MCF 10A (cell line): ENCODE measurements around the gene CRK. TPM values are rescaled to one million over a fixed set of nuclear protein-coding genes. Genes with fewer than 3 reads are reported as not detected.

Experiments
- BruUV-seq: library from RNA; stranded (reverse); fragments of 400-500 nt; replicated peaks from 2 replicates; lab custom pipeline; 2021; lab: Mats Ljungman, UMichigan
- CTCF ChIA-PET: fragments of 300-600 bp; sonication (Branson Sonifier 250); formaldehyde crosslinking; extraction: SDS; loops from one replicate; lab custom pipeline; 2021; ENCODE audit warnings: antibody characterized with exemption, inconsistent platforms; lab: Yijun Ruan, JAX
- POLR2A ChIA-PET: fragments of 300-600, 350-650 bp; sonication (Branson Sonifier 250); formaldehyde crosslinking; extraction: SDS; loops from one replicate; lab custom pipeline; 2020; ENCODE audit warnings: antibody characterized with exemption, inconsistent platforms; lab: Yijun Ruan, JAX
- DNase-seq: peaks from one replicate; pipeline ENCODE4 v3.0.0-alpha.2; 2018; ENCODE audit not compliant: unreplicated experiment
- H3K27ac Mint-ChIP-seq: one replicate; pipeline ENCODE4 v1.8.0; 2022; ENCODE audit warnings: mild to moderate bottlenecking, low read depth, mixed read lengths; ENCODE audit not compliant: unreplicated experiment
- H3K27me3 Mint-ChIP-seq: one replicate; pipeline ENCODE4 v1.8.0; 2022; ENCODE audit warnings: mixed read lengths; ENCODE audit not compliant: insufficient read depth, unreplicated experiment
- H3K36me3 Mint-ChIP-seq: one replicate; pipeline ENCODE4 v1.8.0; 2022; ENCODE audit warnings: mild to moderate bottlenecking, moderate library complexity, mixed read lengths; ENCODE audit not compliant: insufficient read depth, unreplicated experiment
- H3K4me1 Mint-ChIP-seq: one replicate; pipeline ENCODE4 v1.8.0; 2022; ENCODE audit warnings: mixed read lengths; ENCODE audit not compliant: insufficient read depth, unreplicated experiment
- H3K4me3 Mint-ChIP-seq: one replicate; pipeline ENCODE4 v1.8.0; 2022; ENCODE audit warnings: mild to moderate bottlenecking, moderate library complexity, mixed read lengths; ENCODE audit not compliant: unreplicated experiment
- H3K9me3 Mint-ChIP-seq: one replicate; pipeline ENCODE4 v1.8.0; 2022; ENCODE audit warnings: mixed read lengths; ENCODE audit not compliant: unreplicated experiment
- CTCF ChIP-seq: fragments of 200-600 bp; IDR thresholded peaks from one replicate; pipeline ENCODE4 v1.8.0; 2022; ENCODE audit warnings: antibody characterized with exemption, mild to moderate bottlenecking; ENCODE audit not compliant: unreplicated experiment
- intact Hi-C: fragments of 100-400 bp; cut with micrococcal nuclease; formaldehyde crosslinking; loops from 2 replicates; pipeline ENCODE4 v1.14.1; 2022
- total RNA-seq: library from RNA; stranded (reverse); gene quantifications from 2 replicates; pipeline ENCODE4 v1.2.3, GENCODE V29; 2022

Gene CRK
- total RNA-seq, 1 experiment from 2014 or later: 70.6 TPM

GRCh38 chr17:1376061-1376460 is 80.0 kb downstream of the CRK start:
- POLR2A ChIA-PET: interaction anchor here (1.0 to 2.8 kb wide), 2 partner anchors 14 to 29 kb away, joined by 3 to 9 read pairs; no protein-coding TSS in a partner anchor
- no TSS peak for BruUV-seq
- H3K27me3 Mint-ChIP-seq: no peaks in the 10 kb centered on the region
- CTCF ChIA-PET: interaction anchor here (0.5 to 1.9 kb wide), 2 partner anchors 11 to 449 kb away, joined by 3 to 7 read pairs; no protein-coding TSS in a partner anchor
- no peak for TF ChIP-seq CTCF
- H3K27ac Mint-ChIP-seq: no peak overlapping the region
- H3K4me3 Mint-ChIP-seq: no peak overlapping the region
- no peaks in the 10 kb centered on the region for H3K9me3 Mint-ChIP-seq
- H3K36me3 Mint-ChIP-seq: peaks cover 62% of the 10 kb centered on the region
- intact Hi-C loops: no loop called here
- peaks cover 39% of the 10 kb centered on the region for H3K4me1 Mint-ChIP-seq
- DNase-seq: no peak

GRCh38 chr17:1375615-1376014 is 80.4 kb downstream of the CRK start:
- ChIA-PET CTCF (interaction anchor here (0.5 kb wide), 1 partner anchor 449 kb away, joined by 3 read pairs; no protein-coding TSS in a partner anchor), POLR2A (interaction anchor here (0.7 to 2.8 kb wide), 4 partner anchors 10 to 22 kb away, joined by 3 to 9 read pairs (median 3); no protein-coding TSS in a partner anchor)
- no peaks in the 10 kb centered on the region for H3K27me3 Mint-ChIP-seq
- BruUV-seq: TSS peak; percentile 5
- intact Hi-C loops: no loop called here
- no peak overlapping the region for H3K27ac Mint-ChIP-seq
- no peak for TF ChIP-seq CTCF
- no peaks in the 10 kb centered on the region for H3K9me3 Mint-ChIP-seq
- H3K36me3 Mint-ChIP-seq: peaks cover 64% of the 10 kb centered on the region
- no peak overlapping the region for H3K4me3 Mint-ChIP-seq
- peaks cover 35% of the 10 kb centered on the region for H3K4me1 Mint-ChIP-seq
- DNase-seq: no peak

GRCh38 chr17:1374431-1375177 is 81.4 kb downstream of the CRK start:
- no TSS peak for BruUV-seq
- H3K36me3 Mint-ChIP-seq: peaks cover 63% of the 10 kb centered on the region
- H3K27me3 Mint-ChIP-seq: no peaks in the 10 kb centered on the region
- DNase-seq: no peak
- ChIA-PET CTCF (interaction anchor here (0.6 kb wide), 1 partner anchor 48 kb away, joined by 3 read pairs; no protein-coding TSS in a partner anchor), POLR2A (interaction anchor here (0.7 to 1.7 kb wide), 4 partner anchors 9 to 141 kb away, joined by 3 to 4 read pairs (median 3); no protein-coding TSS in a partner anchor)
- no peak overlapping the region for H3K27ac Mint-ChIP-seq
- peaks cover 25% of the 10 kb centered on the region for H3K4me1 Mint-ChIP-seq
- H3K4me3 Mint-ChIP-seq: no peak overlapping the region
- intact Hi-C loops: no loop called here
- no peak for TF ChIP-seq CTCF
- no peaks in the 10 kb centered on the region for H3K9me3 Mint-ChIP-seq

GRCh38 chr17:1373707-1374237 is 82.3 kb downstream of the CRK start:
- ChIA-PET CTCF (no interaction called here), POLR2A (interaction anchor here (0.9 to 1.7 kb wide), 2 partner anchors 11 to 142 kb away, joined by 3 to 4 read pairs; no protein-coding TSS in a partner anchor)
- Mint-ChIP-seq H3K27ac (no peak overlapping the region), H3K4me1 (peaks cover 21% of the 10 kb centered on the region), H3K36me3 (peaks cover 64% of the 10 kb centered on the region), H3K27me3 (no peaks in the 10 kb centered on the region), H3K4me3 (no peak overlapping the region), H3K9me3 (no peaks in the 10 kb centered on the region)
- no peak for DNase-seq
- intact Hi-C loops: no loop called here
- no peak for TF ChIP-seq CTCF
- no TSS peak for BruUV-seq
